ENCODE results near the gene CALHM1. TPM values are rescaled to one million over a fixed set of nuclear protein-coding genes. Genes with fewer than 3 reads are reported as not detected.
"Not testable (repeated sequence)": the region's sequence is repeated elsewhere in the genome, so short reads cannot be mapped to it uniquely, and the experiment has no call there.

Gene CALHM1
- total RNA-seq, 1 donor from 2014 or later, result not detected

- DNase-seq (ENCODE audit: low read depth, low spot score), result not testable (repeated sequence)
Observed at GRCh38 chr10:103486635-103487409, 28.1 kb upstream of the CALHM1 start.

GRCh38 chr10:103481974-103482531 lies 23.4 kb upstream of the CALHM1 start:
- DNase-seq (ENCODE audit: low read depth, low spot score), result peak; percentile 50

- DNase-seq (ENCODE audit: low read depth, low spot score), result no peak
Observed at GRCh38 chr10:103480521-103480920, 21.8 kb upstream of the CALHM1 start.

GRCh38 chr10:103479135-103479534 lies 20.4 kb upstream of the CALHM1 start, which contains the start of gene CALHM3:
Gene CALHM3, minus strand, starts transcription at chr10:103479240. Its CDS starts 208 bp downstream, at chr10:103479032.
- DNase-seq (ENCODE audit: low read depth, low spot score), result no peak

GRCh38 chr10:103478671-103479070 lies 20.0 kb upstream of the CALHM1 start:
- DNase-seq (ENCODE audit: low read depth, low spot score), result no peak

- no peak for DNase-seq (ENCODE audit: low read depth, low spot score)
Observed at GRCh38 chr10:103476046-103476768, 17.5 kb upstream of the CALHM1 start.

GRCh38 chr10:103475437-103475836 lies 16.7 kb upstream of the CALHM1 start:
- DNase-seq (ENCODE audit: low read depth, low spot score), result no peak

GRCh38 chr10:103474077-103474476 lies 15.4 kb upstream of the CALHM1 start:
- no peak for DNase-seq (ENCODE audit: low read depth, low spot score)

- no peak for DNase-seq (ENCODE audit: low read depth, low spot score)
Observed at GRCh38 chr10:103473261-103473671, 14.6 kb upstream of the CALHM1 start.

- no peak for DNase-seq (ENCODE audit: low read depth, low spot score)
Observed at GRCh38 chr10:103472005-103472404, 13.3 kb upstream of the CALHM1 start.

GRCh38 chr10:103470761-103471653 lies 12.3 kb upstream of the CALHM1 start:
- no peak for DNase-seq (ENCODE audit: low read depth, low spot score)

- DNase-seq (ENCODE audit: low read depth, low spot score), result no peak
Observed at GRCh38 chr10:103469201-103469600, 10.5 kb upstream of the CALHM1 start.

GRCh38 chr10:103467406-103467805 lies 8.7 kb upstream of the CALHM1 start:
- no peak for DNase-seq (ENCODE audit: low read depth, low spot score)

- no peak for DNase-seq (ENCODE audit: low read depth, low spot score)
Observed at GRCh38 chr10:103466734-103467133, 8.0 kb upstream of the CALHM1 start.

GRCh38 chr10:103465411-103466179 lies 6.9 kb upstream of the CALHM1 start:
- no peak for DNase-seq (ENCODE audit: low read depth, low spot score)

- DNase-seq (ENCODE audit: low read depth, low spot score), result no peak
Observed at GRCh38 chr10:103463499-103463898, 4.8 kb upstream of the CALHM1 start.

GRCh38 chr10:103459615-103460014 lies 915 bp upstream of the CALHM1 start:
- DNase-seq (ENCODE audit: low read depth, low spot score), result no peak

GRCh38 chr10:103457896-103458583 lies 660 bp downstream of the CALHM1 start:
- no peak for DNase-seq (ENCODE audit: low read depth, low spot score)

- DNase-seq (ENCODE audit: low read depth, low spot score), result no peak
Observed at GRCh38 chr10:103457176-103457712, 1.5 kb downstream of the CALHM1 start.
